Hindlimb muscle (tissue), 1 donor: ENCODE results near the gene FAM53B. TPM values are rescaled to one million over a fixed set of nuclear protein-coding genes. Genes with fewer than 3 reads are reported as not detected.
"Not testable (repeated sequence)": the region's sequence is repeated elsewhere in the genome, so short reads cannot be mapped to it uniquely, and the experiment has no call there.

ENCODE experiments used
- DNase-seq: peaks from one replicate; pipeline ENCODE4 v3.0.0-alpha.2; 2013
- polyA plus RNA-seq: library from polyadenylated mRNA; unstranded; fragments of 120-200 nt; gene quantifications from one replicate; pipeline ENCODE4 v1.2.1, GENCODE V29; 2013; ENCODE audit not compliant: insufficient read length

The FAM53B gene
- 27.8 TPM for polyA plus RNA-seq

- peak; percentile 87 for DNase-seq
These were observed at the start of gene FAM53B for GRCh38 chr10:124744102-124745050. FAM53B (minus strand) TSS chr10:124744378; CDS start chr10:124706713, 37,665 bp downstream.

- no peak for DNase-seq
These were observed 48.8 kb upstream of the FAM53B start for GRCh38 chr10:124792998-124793352.

GRCh38 chr10:124791547-124792348 is 47.6 kb upstream of the FAM53B start, which contains the start of gene EEF1AKMT2:
EEF1AKMT2 (minus strand) TSS chr10:124791887; CDS start chr10:124791833, 54 bp downstream.
- peak; percentile 92 for DNase-seq

GRCh38 chr10:124782900-124783299 is 38.7 kb upstream of the FAM53B start:
- DNase-seq = not testable (repeated sequence)

- no peak for DNase-seq
These were observed 24.6 kb upstream of the FAM53B start for GRCh38 chr10:124768791-124769190.

GRCh38 chr10:124765256-124765655 is 21.1 kb upstream of the FAM53B start:
- DNase-seq = no peak

GRCh38 chr10:124763267-124763666 is 19.1 kb upstream of the FAM53B start:
- no peak for DNase-seq

- no peak for DNase-seq
These were observed 18.1 kb upstream of the FAM53B start for GRCh38 chr10:124762281-124762680.

- DNase-seq = no peak
These were observed 12.2 kb upstream of the FAM53B start for GRCh38 chr10:124756156-124756903.

GRCh38 chr10:124755581-124755980 is 11.4 kb upstream of the FAM53B start:
- no peak for DNase-seq

- no peak for DNase-seq
These were observed 10.0 kb upstream of the FAM53B start for GRCh38 chr10:124754227-124754626.

GRCh38 chr10:124748953-124749645 is 4.9 kb upstream of the FAM53B start:
- no peak for DNase-seq

- no peak for DNase-seq
These were observed 4.0 kb upstream of the FAM53B start for GRCh38 chr10:124748166-124748565.

GRCh38 chr10:124747745-124748144 is 3.6 kb upstream of the FAM53B start:
- no peak for DNase-seq

- no peak for DNase-seq
These were observed 2.8 kb upstream of the FAM53B start for GRCh38 chr10:124746992-124747391.

GRCh38 chr10:124746447-124746846 is 2.3 kb upstream of the FAM53B start:
- not testable (repeated sequence) for DNase-seq

- no peak for DNase-seq
These were observed 1.5 kb upstream of the FAM53B start for GRCh38 chr10:124745673-124746072.

GRCh38 chr10:124745252-124745651 is 1.1 kb upstream of the FAM53B start:
- DNase-seq = no peak

- DNase-seq = no peak
These were observed 732 bp downstream of the FAM53B start for GRCh38 chr10:124743191-124744101.

GRCh38 chr10:124742413-124743190 is 1.6 kb downstream of the FAM53B start:
- DNase-seq = no peak
